GM13976 (cell line): ENCODE results near the gene FCGR1A.
A peak's percentile ranks its signal among the peaks of the same experiment; 100 is the strongest.
"Not testable (repeated sequence)": the region's sequence is repeated elsewhere in the genome, so short reads cannot be mapped to it uniquely, and the experiment has no call there.

Experiments
- DNase-seq: peaks from one replicate; pipeline ENCODE4 v3.0.0; 2012; ENCODE audit warnings: low spot score
- in situ Hi-C: fragments of 300-500 bp; cut with MboI; formaldehyde crosslinking; loops from one replicate; pipeline ENCODE4 v1.12.0; 2022; ENCODE audit warnings: low sequenced_read_pairs, mixed read lengths, inconsistent platforms; ENCODE audit not compliant: unreplicated experiment

The FCGR1A gene

DNA sequence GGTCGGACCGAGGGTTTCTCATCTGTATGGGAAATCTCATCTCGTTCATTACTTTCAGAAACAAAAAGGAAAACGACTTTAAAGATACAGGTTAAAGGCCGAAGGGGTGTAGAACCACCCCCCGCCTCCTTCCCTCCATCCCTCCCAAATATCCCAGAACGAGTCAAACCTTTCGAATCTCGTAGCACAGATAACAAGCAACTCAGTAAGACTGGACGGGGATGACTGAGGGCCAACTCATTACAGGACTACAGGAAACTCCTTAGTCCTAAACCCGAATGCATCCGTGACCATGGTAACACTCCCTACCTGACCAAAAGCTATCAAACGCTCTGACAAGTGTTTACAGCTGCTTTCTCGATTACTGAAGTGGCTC is 29.0 kb downstream of the FCGR1A start:
- in situ Hi-C loops, result not testable (repeated sequence)
- peak; percentile 1 for DNase-seq

DNA sequence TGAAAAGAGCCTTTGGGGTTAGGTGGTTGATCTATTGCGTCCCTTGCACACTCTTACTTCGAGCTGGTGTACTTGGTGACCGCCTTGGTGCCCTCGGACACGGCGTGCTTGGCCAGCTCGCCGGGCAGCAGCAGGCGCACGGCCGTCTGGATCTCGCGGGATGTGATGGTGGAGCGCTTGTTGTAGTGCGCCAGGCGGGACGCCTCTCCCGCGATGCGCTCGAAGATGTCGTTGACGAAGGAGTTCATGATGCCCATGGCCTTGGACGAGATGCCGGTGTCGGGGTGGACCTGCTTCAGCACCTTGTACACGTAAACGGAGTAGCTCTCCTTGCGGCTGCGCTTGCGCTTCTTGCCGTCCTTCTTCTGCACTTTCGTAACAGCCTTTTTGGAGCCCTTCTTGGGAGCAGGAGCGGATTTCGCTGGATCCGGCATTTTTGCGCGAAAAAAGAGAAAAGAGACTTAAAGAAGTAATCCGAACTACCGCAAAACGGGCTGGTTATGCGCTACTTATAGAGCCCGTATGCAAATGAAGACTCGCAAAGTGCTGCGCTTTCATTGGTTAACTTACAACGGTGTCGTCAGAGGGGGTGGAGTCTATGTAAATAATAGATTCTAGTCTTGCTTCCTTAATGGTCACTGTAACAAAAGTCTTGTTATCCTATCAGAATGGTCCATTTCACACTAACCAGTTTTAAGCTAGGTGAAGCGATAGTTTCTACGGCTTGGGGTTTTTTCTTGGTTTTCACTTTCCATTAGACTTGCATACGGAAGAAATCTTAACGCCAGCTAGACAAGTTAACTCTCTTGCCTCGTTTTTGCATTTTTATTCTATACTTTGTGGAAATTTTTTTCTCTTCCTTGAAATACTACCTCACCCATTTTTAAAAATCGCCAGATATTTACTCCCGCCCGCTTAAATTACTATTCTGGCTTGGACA is 29.7 kb downstream of the FCGR1A start:
- peak; percentile 60 for DNase-seq
- in situ Hi-C loops, result not testable (repeated sequence)

DNA sequence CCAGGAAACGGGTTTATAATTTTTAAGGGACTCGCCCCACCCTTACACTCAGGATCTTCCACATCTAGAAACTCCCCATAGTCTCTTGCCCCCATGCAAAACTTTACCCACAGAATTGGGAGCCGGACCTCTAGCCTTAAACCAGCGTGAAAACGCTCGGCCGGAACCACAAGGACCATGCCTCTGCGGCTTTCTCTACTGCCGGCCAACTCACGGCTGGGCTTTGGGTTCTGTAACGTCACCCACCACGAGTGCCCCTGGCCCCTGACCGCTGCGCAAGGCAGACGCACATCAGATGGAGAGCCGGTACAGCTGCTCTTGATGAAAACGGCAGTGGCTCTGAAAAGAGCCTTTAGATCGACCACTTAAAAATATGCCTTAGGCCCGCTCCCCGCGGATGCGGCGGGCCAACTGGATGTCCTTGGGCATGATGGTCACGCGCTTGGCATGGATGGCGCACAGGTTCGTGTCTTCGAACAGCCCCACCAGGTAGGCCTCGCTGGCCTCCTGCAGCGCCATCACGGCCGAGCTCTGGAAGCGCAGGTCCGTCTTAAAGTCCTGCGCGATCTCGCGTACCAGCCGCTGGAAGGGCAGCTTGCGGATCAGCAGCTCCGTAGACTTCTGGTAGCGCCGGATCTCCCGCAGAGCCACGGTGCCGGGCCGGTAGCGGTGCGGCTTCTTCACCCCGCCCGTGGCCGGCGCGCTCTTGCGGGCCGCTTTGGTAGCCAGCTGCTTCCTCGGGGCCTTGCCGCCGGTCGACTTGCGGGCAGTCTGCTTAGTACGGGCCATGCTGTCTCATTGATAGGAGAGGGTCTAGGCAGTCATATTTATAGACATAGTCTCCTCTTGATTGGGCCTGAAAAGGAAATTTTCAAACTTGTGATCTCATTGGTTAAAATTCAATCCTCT is 30.7 kb downstream of the FCGR1A start:
- in situ Hi-C loops, DNase-seq: not testable (repeated sequence)

DNA sequence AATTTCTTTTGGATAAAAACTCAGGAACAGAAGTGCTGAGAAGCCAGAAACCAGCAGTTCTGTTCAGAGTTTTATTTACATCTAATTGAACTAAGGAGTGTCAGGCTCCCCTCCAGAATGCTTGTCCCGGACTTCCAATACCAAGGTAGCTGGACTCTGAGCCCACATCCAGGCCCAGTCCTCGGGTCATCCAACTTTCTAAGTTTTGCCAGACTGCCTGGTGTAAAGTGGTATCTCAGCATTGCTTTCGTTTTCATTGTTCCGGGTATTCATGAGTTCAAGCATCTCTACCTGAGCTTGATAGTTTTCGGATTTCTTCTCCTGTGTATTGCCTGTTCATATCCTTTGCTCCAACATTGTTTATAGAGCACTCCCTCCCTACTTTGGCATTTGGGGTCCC is 37.9 kb downstream of the FCGR1A start:
- DNase-seq, in situ Hi-C loops: not testable (repeated sequence)

DNA sequence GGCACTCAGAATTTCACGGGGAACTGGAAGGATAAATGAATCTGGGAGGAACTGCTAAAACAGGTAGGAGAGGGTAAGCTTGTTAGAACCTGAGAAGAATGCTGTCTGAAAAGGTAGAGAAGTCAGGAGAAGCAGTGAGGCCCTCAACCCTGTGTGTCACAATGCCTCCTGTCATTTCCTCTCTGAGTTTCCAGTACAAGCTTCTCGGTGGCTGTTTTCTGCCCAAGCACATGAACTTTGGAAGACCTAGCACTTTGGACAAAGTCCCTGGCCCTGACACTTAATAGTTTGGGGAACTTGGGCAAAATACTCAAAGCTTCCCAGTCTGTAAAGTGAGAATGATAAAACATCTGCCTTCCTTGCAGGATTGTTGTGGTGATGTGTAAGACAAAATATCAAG is 44.1 kb downstream of the FCGR1A start:
- in situ Hi-C loops, result not testable (repeated sequence)

DNA sequence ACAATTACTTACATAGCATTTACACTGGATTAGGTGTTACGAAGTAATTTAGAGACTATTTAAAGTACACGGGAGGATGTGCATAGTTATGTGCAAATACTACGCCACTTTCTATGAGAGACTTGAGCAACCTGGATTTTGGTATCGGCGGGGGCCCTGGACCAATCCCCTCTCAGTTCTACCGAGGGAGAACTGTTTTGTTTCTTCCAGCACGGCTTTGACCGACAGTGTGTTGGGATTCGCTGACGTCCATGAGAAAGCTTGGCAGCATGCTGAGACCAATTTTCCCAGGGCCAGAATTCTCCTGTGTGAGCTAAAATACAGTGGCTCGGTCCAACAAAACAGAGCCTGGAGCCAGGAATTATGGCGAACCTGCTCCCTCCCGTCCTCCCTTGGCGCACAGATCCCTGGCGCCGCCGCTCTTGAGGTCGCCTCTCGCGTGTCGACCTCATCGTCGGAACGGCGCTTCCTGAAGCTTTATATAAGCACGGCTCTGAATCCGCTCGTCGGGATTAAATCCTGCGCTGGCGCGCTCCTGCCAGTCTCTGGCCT is 49.3 kb downstream of the FCGR1A start:
- DNase-seq, in situ Hi-C loops: not testable (repeated sequence)

More for the DNA sequence above, 44.1 kb downstream of the FCGR1A start:
- not testable (repeated sequence) for DNase-seq

DNA sequence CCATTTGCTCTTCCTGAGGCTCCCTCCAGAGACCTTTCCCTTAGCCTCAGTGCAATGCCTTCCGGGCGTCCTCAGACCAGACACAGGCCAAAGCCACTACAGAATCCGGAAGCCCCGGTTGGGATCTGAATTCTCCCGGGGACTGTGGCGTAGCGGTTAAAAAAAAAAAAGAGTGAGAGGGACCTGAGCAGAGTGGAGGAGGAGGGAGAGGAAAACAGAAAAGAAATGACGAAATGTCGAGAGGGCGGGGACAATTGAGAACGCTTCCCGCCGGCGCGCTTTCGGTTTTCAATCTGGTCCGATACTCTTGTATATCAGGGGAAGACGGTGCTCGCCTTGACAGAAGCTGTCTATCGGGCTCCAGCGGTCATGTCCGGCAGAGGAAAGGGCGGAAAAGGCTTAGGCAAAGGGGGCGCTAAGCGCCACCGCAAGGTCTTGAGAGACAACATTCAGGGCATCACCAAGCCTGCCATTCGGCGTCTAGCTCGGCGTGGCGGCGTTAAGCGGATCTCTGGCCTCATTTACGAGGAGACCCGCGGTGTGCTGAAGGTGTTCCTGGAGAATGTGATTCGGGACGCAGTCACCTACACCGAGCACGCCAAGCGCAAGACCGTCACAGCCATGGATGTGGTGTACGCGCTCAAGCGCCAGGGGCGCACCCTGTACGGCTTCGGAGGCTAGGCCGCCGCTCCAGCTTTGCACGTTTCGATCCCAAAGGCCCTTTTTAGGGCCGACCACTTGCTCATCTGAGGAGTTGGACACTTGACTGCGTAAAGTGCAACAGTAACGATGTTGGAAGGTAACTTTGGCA is 50.0 kb downstream of the FCGR1A start:
- in situ Hi-C loops, result not testable (repeated sequence)

DNA sequence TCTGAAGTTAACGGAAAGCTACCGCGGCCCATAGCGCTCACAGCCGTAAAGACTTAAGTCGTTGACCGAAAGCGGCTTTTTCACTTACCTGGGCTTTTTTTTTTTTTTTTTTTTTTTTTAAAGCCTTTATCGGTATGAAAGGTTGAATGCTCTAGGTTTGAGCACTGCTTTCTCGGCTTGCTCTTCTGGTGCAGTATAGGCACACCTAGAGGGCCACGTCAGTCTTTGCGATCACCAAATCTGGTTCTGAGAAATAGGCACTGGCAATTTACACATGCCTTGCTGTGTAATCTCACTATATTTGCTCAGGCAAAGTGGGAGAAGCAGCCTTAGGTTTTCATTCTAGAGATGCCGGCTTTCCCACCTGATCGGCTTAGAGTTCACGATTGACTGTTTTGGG is 50.6 kb downstream of the FCGR1A start:
- DNase-seq, in situ Hi-C loops: not testable (repeated sequence)

More for the DNA sequence above, 50.0 kb downstream of the FCGR1A start:
- not testable (repeated sequence) for DNase-seq

DNA sequence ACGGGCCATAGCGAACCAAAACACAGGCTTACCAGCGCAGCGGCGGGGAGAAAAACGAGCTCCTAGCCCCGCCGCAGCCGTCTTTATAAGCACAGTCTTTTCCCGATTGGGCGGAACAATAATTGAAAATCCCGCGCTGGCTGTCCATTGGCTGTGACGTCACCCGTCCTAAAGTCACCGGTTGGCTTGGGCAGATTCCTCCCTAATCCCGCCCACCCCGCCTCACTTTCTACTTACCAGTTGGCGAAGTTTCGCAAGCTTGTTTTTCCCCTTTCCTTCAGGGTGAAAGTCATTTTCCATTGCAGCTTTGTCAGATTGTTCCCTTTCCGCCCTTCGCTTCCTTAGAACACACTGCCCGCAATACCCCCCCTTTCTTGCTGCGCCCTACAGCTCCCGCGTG is 58.7 kb downstream of the FCGR1A start:
- in situ Hi-C loops, DNase-seq: not testable (repeated sequence)
